Breast epithelium (tissue), 3 donors: ENCODE data around the gene PARVB.

Experiments used
- POLR2AphosphoS5 ChIP-seq, 3 donors: sonication (generic); formaldehyde crosslinking; IDR thresholded peaks; one replicate each; pipeline ENCODE4 v1.6.1; 2017; ENCODE audit warnings: antibody characterized with exemption in 3 of 3
- TF ChIP-seq, protein P1 (sequence below), 3 donors: fragments of 450-650 bp; IDR thresholded peaks; one replicate each; pipeline ENCODE4 v1.5.1; 2016 to 2017; ENCODE audit warnings: antibody characterized with exemption in 3 of 3, mild to moderate bottlenecking in 3 of 3, moderate library complexity in 3 of 3

GRCh38 chr22:43978558-43978957 is 45.5 kb upstream of the PARVB start:
- TF ChIP-seq, protein P1, sequence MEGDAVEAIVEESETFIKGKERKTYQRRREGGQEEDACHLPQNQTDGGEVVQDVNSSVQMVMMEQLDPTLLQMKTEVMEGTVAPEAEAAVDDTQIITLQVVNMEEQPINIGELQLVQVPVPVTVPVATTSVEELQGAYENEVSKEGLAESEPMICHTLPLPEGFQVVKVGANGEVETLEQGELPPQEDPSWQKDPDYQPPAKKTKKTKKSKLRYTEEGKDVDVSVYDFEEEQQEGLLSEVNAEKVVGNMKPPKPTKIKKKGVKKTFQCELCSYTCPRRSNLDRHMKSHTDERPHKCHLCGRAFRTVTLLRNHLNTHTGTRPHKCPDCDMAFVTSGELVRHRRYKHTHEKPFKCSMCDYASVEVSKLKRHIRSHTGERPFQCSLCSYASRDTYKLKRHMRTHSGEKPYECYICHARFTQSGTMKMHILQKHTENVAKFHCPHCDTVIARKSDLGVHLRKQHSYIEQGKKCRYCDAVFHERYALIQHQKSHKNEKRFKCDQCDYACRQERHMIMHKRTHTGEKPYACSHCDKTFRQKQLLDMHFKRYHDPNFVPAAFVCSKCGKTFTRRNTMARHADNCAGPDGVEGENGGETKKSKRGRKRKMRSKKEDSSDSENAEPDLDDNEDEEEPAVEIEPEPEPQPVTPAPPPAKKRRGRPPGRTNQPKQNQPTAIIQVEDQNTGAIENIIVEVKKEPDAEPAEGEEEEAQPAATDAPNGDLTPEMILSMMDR (IDR thresholded peaks at IDR 0.05): no peak
- no peak for TF ChIP-seq POLR2AphosphoS5 (IDR thresholded peaks at IDR 0.05)
